HepG2 (cell line): ENCODE results near the gene EBP. TPM values are rescaled to one million over a fixed set of nuclear protein-coding genes. Genes with fewer than 3 reads are reported as not detected.

Experiments
- ATAC-seq: fragments of 200-7000 bp; cut with Tn5 transposase; 3 replicates; pipeline ENCODE4 v1.9.1; 2020; ENCODE audit warnings: mild to moderate bottlenecking, moderate library complexity
- BruUV-seq: library from RNA; stranded (reverse); fragments of 400-500 nt; replicated peaks from 2 replicates; lab custom pipeline; 2021; lab: Mats Ljungman, UMichigan
- CTCF ChIA-PET: fragments of 300-600 bp; formaldehyde crosslinking; extraction: SDS; loops from one replicate; lab custom pipeline; 2021; ENCODE audit warnings: low total read pairs, inconsistent platforms, low intra/inter-chr PET ratio; lab: Yijun Ruan, JAX
- POLR2A ChIA-PET: fragments of 350-600 bp; sonication (Branson Sonifier 250); formaldehyde crosslinking; loops from one replicate; lab custom pipeline; 2020; ENCODE audit warnings: antibody characterized with exemption, inconsistent platforms; lab: Yijun Ruan, JAX
- DNase-seq: peaks from one replicate; pipeline ENCODE4 v3.0.0-alpha.2; 2015; ENCODE audit warnings: low spot score
- FAIRE-seq: peaks from 3 replicates; lab custom pipeline; 2011; peaks lifted over from hg19 to GRCh38; lab: Jason Lieb, UNC
- H2AFZ ChIP-seq: one replicate; pipeline ENCODE4 v1.6.1; 2011; ENCODE audit warnings: low read length, inconsistent platforms
- H3K27ac ChIP-seq: fragments of 300-600 bp; 3 replicates; pipeline ENCODE4 v1.8.0; 2011; ENCODE audit warnings: mixed run types, mild to moderate bottlenecking, mixed read lengths, low read length, inconsistent platforms; ENCODE audit not compliant: insufficient read depth; ENCODE audit errors: extremely low read length
- H3K27me3 ChIP-seq, 2 experiments: fragments of 200-600 bp in 1 of 2; 2 replicates in 1 of 2; 3 replicates in 1 of 2; pipeline versions ENCODE4 v1.6.0 to v1.8.0; 2011; ENCODE audit warnings: low read length in 2 of 2, mild to moderate bottlenecking in 2 of 2, moderate library complexity in 2 of 2, inconsistent platforms in 1 of 2; ENCODE audit not compliant: insufficient read depth in 2 of 2, control insufficient read depth in 1 of 2
- H3K36me3 ChIP-seq, 2 experiments: fragments of 200-600 bp in 1 of 2; replicated peaks in 1 of 2; 2 replicates in 1 of 2; 3 replicates in 1 of 2; pipeline versions ENCODE4 v1.5.1 to v1.8.0; 2011; ENCODE audit warnings: low read length in 2 of 2, inconsistent platforms in 1 of 2; ENCODE audit not compliant: insufficient read depth in 2 of 2, control insufficient read depth in 1 of 2
- H3K4me1 ChIP-seq: 2 replicates; pipeline ENCODE4 v1.5.1; 2012; ENCODE audit warnings: low read length, inconsistent platforms; ENCODE audit not compliant: insufficient read depth
- H3K4me2 ChIP-seq: 2 replicates; pipeline ENCODE4 v1.6.0; 2011; ENCODE audit warnings: low read depth, low read length, inconsistent platforms
- H3K4me3 ChIP-seq, 3 experiments: fragments of 200-600 bp in 1 of 3; sonication (generic), shearing (Covaris generic) in 1 of 3; replicated peaks in 1 of 3; 2 replicates each; pipeline ENCODE4 v1.5.1; 2011 to 2016; ENCODE audit warnings: low read length in 3 of 3, inconsistent platforms in 2 of 3, low read depth in 2 of 3, mild to moderate bottlenecking in 2 of 3, control low read depth in 1 of 3, mixed read lengths in 1 of 3; ENCODE audit not compliant: insufficient read depth in 1 of 3
- H3K79me2 ChIP-seq: one replicate; pipeline ENCODE4 v1.6.1; 2011; ENCODE audit warnings: low read length, inconsistent platforms; ENCODE audit not compliant: insufficient read depth
- H3K9ac ChIP-seq: 2 replicates; pipeline ENCODE4 v1.6.0; 2011; ENCODE audit warnings: mild to moderate bottlenecking, low read depth, low read length, inconsistent platforms; ENCODE audit not compliant: insufficient read depth
- H3K9me3 ChIP-seq: 2 replicates; pipeline ENCODE4 v1.5.1; 2012; ENCODE audit warnings: mild to moderate bottlenecking, low read length
- H4K20me1 ChIP-seq: 2 replicates; pipeline ENCODE4 v1.6.0; 2011; ENCODE audit warnings: inconsistent platforms, mild to moderate bottlenecking, low read length, moderate library complexity; ENCODE audit not compliant: insufficient read depth
- FOSL2 ChIP-seq: sonication (generic); formaldehyde crosslinking; IDR thresholded peaks from 2 replicates; pipeline ENCODE4 v1.4.0; 2020; ENCODE audit warnings: missing genetic modification reagents
- GTF2F1 ChIP-seq: fragments of 150-350 bp; IDR thresholded peaks from 2 replicates; pipeline ENCODE4 v1.6.1; 2014; ENCODE audit warnings: low read length
- HMGA1 ChIP-seq: sonication (generic); formaldehyde crosslinking; conservative IDR thresholded peaks from 2 replicates; pipeline ENCODE4 v1.4.0; 2020; ENCODE audit warnings: missing genetic modification reagents
- JUND ChIP-seq: sonication (generic); formaldehyde crosslinking; IDR thresholded peaks from 2 replicates; pipeline ENCODE4 v1.8.0; 2022; ENCODE audit warnings: mild to moderate bottlenecking, missing genetic modification reagents
- RFX1 ChIP-seq: fragments of 450-650 bp; IDR thresholded peaks from 2 replicates; pipeline ENCODE4 v1.6.1; 2017
- ZNF263 ChIP-seq: sonication (generic); formaldehyde crosslinking; IDR thresholded peaks from 2 replicates; pipeline ENCODE4 v1.4.0; 2020; ENCODE audit warnings: missing genetic modification reagents
- ZNF572 ChIP-seq: sonication (generic); formaldehyde crosslinking; IDR thresholded peaks from 2 replicates; pipeline ENCODE4 v1.5.1; 2020; ENCODE audit warnings: mild to moderate bottlenecking, missing genetic modification reagents
- ZNF761 ChIP-seq: sonication (generic); formaldehyde crosslinking; conservative IDR thresholded peaks from 2 replicates; pipeline ENCODE4 v1.4.0; 2020; ENCODE audit warnings: mild to moderate bottlenecking, missing genetic modification reagents
- ZNF878 ChIP-seq: sonication (generic); formaldehyde crosslinking; IDR thresholded peaks from 2 replicates; pipeline ENCODE4 v1.8.1; 2023; ENCODE audit warnings: mild to moderate bottlenecking, missing genetic modification reagents, moderate library complexity
- WGBS: methylation state at CpG from one replicate; pipeline ENCODE4 v1.1.6; 2017; ENCODE audit warnings: low lambda C conversion rate; 5-methylcytosine and 5-hydroxymethylcytosine counted together
- in situ Hi-C: cut with HindIII; loops from 2 replicates; pipeline ENCODE4 v1.10.0; 2017; ENCODE audit warnings: low pct_unique_long_range_greater_than_20kb; ENCODE audit not compliant: extremely low pct_ligation_motif_present
- intact Hi-C: fragments of 100-400 bp; cut with micrococcal nuclease; formaldehyde crosslinking; loops from one replicate; pipeline ENCODE4 v1.10.0; 2022; ENCODE audit not compliant: unreplicated experiment
- polyA plus RNA-seq, 8 experiments: library from polyadenylated mRNA; depleted of rRNA in 3 of 8; stranded (reverse) in 7 of 8; unstranded in 1 of 8; fragments of >200 nt; fragmentation: Illumina TruSeq in 4 of 8; extraction: Trizol in 4 of 8; gene quantifications; 2 replicates each; pipeline versions ENCODE4 v1.2.1 to v1.2.3, GENCODE V29; 2011 to 2016; ENCODE audit warnings: low read depth in 4 of 8, missing spikeins in 1 of 8, mixed read lengths in 1 of 8; ENCODE audit not compliant: insufficient read depth in 1 of 8
- total RNA-seq, 5 experiments: library from RNA; depleted of rRNA; stranded (reverse); fragments of >200 nt; fragmentation: Illumina TruSeq; extraction: Trizol; gene quantifications; 2 replicates each; pipeline ENCODE4 v1.2.3, GENCODE V29; 2016; ENCODE audit warnings: low read depth in 1 of 5
- TF ChIP-seq, protein P1 (sequence below): sonication (generic); formaldehyde crosslinking; IDR thresholded peaks from 2 replicates; pipeline ENCODE4 v1.5.1; 2020; ENCODE audit warnings: missing genetic modification reagents, mild to moderate bottlenecking, borderline replicate concordance

EBP gene
- total and polyA plus RNA-seq, 2 of the 13 experiments (the other 11 are each of a cell fraction or from before 2014, with no cell fraction given) = 106 to 260 TPM

DNA sequence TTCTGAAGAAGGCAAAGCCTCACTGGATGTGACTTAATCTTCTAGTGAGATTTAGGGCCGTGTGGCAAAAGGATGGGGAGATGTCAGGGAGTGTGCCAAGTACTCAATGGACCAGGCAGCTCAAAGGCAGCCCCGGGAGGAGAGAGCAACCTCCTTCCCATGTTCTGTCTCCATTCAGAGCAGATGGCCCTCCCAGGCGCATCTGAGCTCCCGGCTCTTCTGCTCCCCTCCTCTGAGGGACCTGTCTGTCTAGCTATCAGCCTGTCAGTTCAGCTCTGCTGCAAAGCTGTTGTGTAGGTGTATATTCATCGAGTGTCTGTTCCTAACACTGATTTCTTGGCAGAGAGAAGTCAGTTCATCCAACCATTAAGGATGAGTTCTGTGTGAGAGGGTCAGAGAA is 23.7 kb upstream of the EBP start (continued):
- no peak for TF ChIP-seq HMGA1
- no peak for TF ChIP-seq GTF2F1
- TF ChIP-seq, protein P1, sequence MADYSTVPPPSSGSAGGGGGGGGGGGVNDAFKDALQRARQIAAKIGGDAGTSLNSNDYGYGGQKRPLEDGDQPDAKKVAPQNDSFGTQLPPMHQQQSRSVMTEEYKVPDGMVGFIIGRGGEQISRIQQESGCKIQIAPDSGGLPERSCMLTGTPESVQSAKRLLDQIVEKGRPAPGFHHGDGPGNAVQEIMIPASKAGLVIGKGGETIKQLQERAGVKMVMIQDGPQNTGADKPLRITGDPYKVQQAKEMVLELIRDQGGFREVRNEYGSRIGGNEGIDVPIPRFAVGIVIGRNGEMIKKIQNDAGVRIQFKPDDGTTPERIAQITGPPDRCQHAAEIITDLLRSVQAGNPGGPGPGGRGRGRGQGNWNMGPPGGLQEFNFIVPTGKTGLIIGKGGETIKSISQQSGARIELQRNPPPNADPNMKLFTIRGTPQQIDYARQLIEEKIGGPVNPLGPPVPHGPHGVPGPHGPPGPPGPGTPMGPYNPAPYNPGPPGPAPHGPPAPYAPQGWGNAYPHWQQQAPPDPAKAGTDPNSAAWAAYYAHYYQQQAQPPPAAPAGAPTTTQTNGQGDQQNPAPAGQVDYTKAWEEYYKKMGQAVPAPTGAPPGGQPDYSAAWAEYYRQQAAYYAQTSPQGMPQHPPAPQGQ (CRISPR knock-in tag) = no peak
- no peak for TF ChIP-seq ZNF572 (CRISPR knock-in tag)
- TF ChIP-seq RFX1 = no peak
- TF ChIP-seq ZNF263 (CRISPR knock-in tag) = no peak
- TF ChIP-seq ZNF761 (CRISPR knock-in tag) = no peak
- TF ChIP-seq JUND (CRISPR knock-in tag) = no peak

DNA sequence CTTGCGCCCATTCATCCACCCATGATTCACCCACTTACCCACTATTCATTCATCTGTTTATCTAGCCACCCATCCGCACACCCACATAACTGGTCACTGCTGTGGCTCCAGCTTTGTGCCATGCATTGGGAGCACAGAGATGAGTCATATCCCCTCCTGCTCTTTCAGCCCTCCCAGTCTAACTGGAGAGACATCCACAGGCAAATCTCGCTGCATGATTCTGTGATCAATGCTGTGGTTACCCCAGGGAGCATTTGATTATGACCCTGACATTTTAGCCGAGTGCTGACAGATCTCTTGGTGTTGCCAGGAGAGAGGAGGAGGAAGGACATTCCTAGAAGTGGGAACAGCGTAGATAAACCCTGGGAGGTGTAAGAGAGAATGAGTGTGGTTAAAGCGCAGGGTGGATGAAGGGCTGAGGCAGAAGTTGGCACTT is 23.2 kb upstream of the EBP start:
- no peak for ATAC-seq
- Histone ChIP-seq H3K27ac (no peak overlapping the region), H4K20me1 (no peaks in the 10 kb centered on the region), H3K4me2 (no peak overlapping the region), H3K4me3 (no peak overlapping the region), H3K79me2 (no peaks in the 10 kb centered on the region), H3K27me3 (no peaks in the 10 kb centered on the region; a peak in 1 of 5 replicates), H3K9ac (no peak overlapping the region), H3K4me1 (peaks cover 23% of the 10 kb centered on the region)
- intact Hi-C loops = loop anchor here (10.0 kb wide), 1 partner anchor 414 kb away; no protein-coding TSS in a partner anchor
- WGBS = 67% methylated on average over 6 of the region's 6 CpGs
- ChIA-PET CTCF (no interaction called here), POLR2A (no interaction called here)
- in situ Hi-C loops = no loop called here
- no peak for DNase-seq
- no TSS peak for BruUV-seq
- TF ChIP-seq FOSL2 (CRISPR knock-in tag) (peak; percentile 70), ZNF878 (CRISPR knock-in tag) (no peak)
- TF ChIP-seq, all 625 proteins: peak for 1
- H3K9me3 ChIP-seq = no peaks in the 10 kb centered on the region
- no peak overlapping the region for H2AFZ ChIP-seq
- H3K36me3 ChIP-seq = no peaks in the 10 kb centered on the region
- no peak for FAIRE-seq
